Measurements from ENCODE around the gene COP1.

DNA sequence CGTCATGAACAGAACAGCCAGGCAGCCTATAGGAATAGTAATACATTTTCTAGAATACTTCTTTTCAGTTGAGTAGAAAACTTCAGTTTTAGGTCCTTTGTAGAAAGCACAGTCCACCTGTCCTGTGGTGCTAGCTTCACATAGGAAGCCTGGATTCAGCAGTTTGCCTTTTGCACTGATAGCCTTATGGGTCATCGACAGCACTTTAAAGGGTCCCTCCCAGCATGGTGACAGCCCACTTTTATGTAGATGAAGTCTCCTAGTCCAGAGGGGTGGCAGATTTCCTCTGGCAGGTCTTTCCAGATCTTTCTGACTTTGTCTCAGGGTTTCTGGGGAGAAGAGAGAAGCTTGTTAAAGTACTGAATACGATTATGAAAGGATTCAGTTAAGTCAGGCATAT lies 302.3 kb downstream of the COP1 start:
- TF ChIP-seq, protein P1, sequence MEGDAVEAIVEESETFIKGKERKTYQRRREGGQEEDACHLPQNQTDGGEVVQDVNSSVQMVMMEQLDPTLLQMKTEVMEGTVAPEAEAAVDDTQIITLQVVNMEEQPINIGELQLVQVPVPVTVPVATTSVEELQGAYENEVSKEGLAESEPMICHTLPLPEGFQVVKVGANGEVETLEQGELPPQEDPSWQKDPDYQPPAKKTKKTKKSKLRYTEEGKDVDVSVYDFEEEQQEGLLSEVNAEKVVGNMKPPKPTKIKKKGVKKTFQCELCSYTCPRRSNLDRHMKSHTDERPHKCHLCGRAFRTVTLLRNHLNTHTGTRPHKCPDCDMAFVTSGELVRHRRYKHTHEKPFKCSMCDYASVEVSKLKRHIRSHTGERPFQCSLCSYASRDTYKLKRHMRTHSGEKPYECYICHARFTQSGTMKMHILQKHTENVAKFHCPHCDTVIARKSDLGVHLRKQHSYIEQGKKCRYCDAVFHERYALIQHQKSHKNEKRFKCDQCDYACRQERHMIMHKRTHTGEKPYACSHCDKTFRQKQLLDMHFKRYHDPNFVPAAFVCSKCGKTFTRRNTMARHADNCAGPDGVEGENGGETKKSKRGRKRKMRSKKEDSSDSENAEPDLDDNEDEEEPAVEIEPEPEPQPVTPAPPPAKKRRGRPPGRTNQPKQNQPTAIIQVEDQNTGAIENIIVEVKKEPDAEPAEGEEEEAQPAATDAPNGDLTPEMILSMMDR (IDR thresholded peaks at IDR 0.05), result no peak
- TF ChIP-seq SP1 (CRISPR knock-in tag; conservative IDR thresholded peaks at IDR 0.05), result no peak
- TF ChIP-seq, protein P2, sequence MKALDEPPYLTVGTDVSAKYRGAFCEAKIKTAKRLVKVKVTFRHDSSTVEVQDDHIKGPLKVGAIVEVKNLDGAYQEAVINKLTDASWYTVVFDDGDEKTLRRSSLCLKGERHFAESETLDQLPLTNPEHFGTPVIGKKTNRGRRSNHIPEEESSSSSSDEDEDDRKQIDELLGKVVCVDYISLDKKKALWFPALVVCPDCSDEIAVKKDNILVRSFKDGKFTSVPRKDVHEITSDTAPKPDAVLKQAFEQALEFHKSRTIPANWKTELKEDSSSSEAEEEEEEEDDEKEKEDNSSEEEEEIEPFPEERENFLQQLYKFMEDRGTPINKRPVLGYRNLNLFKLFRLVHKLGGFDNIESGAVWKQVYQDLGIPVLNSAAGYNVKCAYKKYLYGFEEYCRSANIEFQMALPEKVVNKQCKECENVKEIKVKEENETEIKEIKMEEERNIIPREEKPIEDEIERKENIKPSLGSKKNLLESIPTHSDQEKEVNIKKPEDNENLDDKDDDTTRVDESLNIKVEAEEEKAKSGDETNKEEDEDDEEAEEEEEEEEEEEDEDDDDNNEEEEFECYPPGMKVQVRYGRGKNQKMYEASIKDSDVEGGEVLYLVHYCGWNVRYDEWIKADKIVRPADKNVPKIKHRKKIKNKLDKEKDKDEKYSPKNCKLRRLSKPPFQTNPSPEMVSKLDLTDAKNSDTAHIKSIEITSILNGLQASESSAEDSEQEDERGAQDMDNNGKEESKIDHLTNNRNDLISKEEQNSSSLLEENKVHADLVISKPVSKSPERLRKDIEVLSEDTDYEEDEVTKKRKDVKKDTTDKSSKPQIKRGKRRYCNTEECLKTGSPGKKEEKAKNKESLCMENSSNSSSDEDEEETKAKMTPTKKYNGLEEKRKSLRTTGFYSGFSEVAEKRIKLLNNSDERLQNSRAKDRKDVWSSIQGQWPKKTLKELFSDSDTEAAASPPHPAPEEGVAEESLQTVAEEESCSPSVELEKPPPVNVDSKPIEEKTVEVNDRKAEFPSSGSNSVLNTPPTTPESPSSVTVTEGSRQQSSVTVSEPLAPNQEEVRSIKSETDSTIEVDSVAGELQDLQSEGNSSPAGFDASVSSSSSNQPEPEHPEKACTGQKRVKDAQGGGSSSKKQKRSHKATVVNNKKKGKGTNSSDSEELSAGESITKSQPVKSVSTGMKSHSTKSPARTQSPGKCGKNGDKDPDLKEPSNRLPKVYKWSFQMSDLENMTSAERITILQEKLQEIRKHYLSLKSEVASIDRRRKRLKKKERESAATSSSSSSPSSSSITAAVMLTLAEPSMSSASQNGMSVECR (CRISPR knock-in tag; IDR thresholded peaks at IDR 0.05; ENCODE audit: borderline replicate concordance), result no peak
- no peak for TF ChIP-seq ZNF121 (CRISPR knock-in tag; IDR thresholded peaks at IDR 0.05)
